GM12875 (cell line): ENCODE data around the gene PLEKHM2.

ENCODE experiments used
- H3K4me3 ChIP-seq: one replicate; pipeline ENCODE4 v1.5.1; 2011; ENCODE audit warnings: low read depth, low read length, control low read depth
- CTCF ChIP-seq: IDR thresholded peaks from 2 replicates; pipeline ENCODE4 v1.5.1; 2011; ENCODE audit warnings: low read depth, mild to moderate bottlenecking, control low read depth, inconsistent platforms, low read length, moderate library complexity, borderline replicate concordance; ENCODE audit not compliant: insufficient read depth

PLEKHM2 gene

DNA sequence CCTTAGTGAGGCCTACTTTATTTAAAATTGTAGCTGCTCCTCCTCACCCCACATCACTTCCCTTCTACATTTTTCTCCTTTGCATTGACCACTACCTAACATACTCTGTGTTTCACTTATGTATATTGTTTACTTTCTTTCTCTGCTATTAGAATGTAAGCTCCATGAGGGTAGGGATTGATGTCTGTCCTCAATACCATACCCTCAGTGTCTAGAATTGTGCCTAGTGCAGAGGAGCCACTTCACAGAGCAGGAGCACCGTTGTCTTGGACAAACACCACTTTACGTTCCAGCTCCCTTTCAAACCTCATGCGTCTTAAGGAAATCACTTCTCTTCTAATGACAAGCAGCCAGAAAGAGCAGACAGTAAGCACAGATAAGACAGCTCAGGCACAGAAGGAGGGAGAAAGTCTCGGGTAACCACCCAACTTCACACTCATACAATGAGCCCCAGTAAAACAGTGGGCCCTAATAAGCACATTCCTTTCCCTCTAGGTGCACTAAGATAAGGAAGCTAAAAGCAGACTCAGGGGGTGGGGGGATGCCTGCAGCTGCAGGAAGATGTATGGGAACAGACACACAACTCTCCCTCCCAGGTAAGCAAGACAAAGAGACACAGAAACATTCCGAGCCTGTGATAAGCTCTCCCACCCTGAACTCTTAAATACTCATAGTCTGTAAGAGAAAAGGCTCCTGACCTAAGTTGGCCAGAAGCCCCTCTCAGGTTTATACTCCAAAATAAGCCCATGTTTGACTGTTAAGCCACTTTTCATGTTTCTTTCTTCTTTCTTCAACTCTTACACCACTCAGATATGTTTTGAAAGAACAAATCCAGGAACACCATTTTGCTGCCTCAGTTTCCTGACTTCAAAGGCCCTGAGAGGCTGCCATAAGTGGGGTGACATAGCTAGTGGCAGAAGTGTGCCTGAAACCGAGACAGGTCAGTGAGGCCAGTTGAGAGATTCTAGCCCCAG lies 7.1 kb upstream of the PLEKHM2 start:
- H3K4me3 ChIP-seq = no peak overlapping the region
- no peak for TF ChIP-seq CTCF

DNA sequence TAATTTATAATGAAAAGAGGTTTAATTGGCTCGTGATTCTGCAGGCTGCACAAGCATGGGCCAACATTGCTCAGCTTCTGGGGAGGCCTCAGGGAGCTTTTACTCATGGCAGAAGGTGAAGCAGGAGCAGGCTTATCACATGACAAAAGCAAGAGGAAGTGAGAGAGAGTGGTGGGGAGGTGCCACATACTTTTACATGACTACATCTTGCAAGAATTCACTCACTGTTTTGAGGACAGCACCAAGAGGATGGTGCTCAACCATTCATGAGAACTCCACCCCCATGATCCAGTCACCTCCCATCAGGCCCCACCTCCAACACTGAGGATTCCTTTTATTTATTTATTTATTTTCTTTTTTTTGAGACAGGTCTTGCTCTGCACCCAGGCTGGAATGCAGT lies 5.5 kb upstream of the PLEKHM2 start:
- TF ChIP-seq CTCF = no peak
- no peak overlapping the region for H3K4me3 ChIP-seq

- H3K4me3 ChIP-seq = no peak overlapping the region
- TF ChIP-seq CTCF = no peak
These were observed 4.0 kb upstream of the PLEKHM2 start for GRCh38 chr1:15680131-15680530.

DNA sequence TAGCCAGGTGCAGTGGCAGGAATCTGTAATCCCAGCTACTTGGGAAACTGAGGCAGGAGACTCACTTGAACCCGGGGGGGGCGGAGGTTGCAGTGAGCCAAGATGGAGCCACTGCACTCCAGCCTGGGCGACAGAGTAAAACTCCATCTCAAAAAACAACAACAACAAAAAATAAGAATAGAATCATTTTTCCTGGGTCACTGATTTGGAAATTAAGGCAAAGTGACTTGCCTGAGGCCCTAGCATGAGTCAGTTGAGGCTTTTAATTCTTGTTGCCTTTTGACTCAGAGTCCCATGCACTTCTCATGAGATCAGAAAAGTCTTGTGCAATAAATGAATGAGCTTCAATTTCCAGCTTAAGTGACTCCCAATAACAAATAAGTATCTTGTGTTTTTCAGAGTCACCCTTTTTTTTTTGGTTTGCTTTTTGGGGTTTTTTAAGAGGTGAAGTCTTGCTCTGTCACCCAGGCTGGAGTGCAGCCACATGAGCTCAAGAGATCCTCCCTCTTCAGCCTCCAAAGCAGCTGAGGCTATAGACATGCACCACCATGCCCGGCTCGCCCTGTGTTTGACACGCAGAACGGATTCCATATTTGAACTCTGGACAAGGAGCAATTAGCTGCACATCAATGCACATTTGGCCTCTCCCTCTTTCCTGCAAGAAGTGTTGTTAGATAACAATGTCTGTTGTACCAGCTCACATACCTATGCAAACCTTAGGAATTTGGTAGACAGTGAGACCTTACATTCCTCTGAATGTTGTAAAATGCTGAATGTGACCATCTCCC lies 3.4 kb upstream of the PLEKHM2 start:
- no peak for TF ChIP-seq CTCF
- no peak overlapping the region for H3K4me3 ChIP-seq

DNA sequence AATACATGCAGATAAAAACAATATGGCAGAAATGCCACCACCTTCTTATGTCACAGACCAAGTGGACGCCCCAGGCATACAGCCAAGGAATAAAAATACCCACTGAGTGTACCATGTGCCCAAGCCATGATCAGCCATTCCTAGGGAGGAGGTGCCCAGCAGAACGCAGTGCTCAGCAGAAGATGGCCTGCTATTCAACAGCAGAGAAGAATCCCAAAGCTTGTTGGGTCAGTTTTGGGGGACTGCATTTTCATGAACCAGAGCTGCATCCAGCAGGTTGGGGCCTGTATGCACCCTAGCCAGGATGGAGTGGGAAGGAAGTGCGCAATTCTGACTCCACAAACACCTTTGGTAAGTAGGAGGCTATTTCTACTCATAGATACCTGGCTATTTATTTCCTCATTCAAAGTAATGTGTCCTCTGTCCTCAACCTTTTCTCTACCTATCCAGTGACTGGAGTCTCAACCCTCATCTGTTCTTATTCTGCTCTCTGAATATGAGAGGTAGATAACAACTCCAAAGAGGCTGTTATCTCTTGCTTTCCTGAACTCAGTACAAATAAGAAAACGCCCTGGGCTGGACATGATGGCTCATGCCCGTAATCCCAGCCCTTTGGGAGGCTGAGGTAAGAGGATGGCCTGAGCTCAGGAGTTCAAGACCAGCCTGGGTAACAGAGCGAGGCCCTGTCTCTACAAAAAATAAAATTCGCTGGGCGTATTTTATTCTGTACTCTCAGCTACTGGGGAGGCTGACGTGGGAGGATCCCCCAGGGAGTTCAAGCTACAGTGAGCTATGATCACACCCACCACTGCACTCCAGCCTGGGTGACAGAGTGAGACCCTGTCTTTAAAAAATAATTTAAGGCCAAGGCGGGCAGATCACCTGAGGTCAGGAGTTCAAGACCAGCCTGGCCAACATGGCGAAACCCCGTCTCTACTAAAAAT lies 2.5 kb upstream of the PLEKHM2 start:
- H3K4me3 ChIP-seq = no peak overlapping the region
- no peak for TF ChIP-seq CTCF

DNA sequence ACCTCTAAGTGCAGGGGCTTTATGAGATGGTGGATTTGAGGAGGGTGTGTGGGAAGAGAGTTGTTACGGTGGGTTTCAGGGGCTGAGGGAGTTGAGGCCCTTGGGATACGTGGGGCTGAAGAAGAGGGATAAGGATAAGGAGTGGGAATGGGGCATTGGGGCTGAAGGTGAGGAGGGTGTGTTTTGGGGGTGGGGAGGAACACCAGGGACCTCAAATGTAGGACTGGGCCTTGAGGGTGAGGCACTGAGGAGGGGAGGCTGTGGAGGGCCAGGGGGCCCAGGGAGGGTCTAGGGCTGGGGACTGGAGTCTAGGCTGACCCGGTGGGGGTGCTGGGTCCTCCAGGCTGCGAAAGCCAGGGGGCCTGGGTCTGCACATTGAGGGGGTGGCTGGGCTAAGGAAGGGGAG lies 1.2 kb upstream of the PLEKHM2 start:
- no peak overlapping the region for H3K4me3 ChIP-seq
- no peak for TF ChIP-seq CTCF
